HCT116 (cell line): ENCODE measurements around the gene OR11H6.

Source experiments
- CEBPB ChIP-seq: IDR thresholded peaks from 2 replicates; pipeline ENCODE4 v1.6.1; 2012; ENCODE audit warnings: low read depth
- EZH2 ChIP-seq: fragments of 200-600 bp; sonication (generic); IDR thresholded peaks from 2 replicates; pipeline ENCODE4 v1.6.1; 2017; ENCODE audit warnings: antibody characterized with exemption, mixed run types
- POLR2A ChIP-seq: IDR thresholded peaks from 2 replicates; pipeline ENCODE4 v1.7.0; 2011; ENCODE audit warnings: borderline replicate concordance; ENCODE audit not compliant: insufficient read depth, insufficient read length; ENCODE audit errors: extremely low read depth
- POLR2AphosphoS5 ChIP-seq: IDR thresholded peaks from 2 replicates; pipeline ENCODE4 v1.6.1; 2011; ENCODE audit warnings: mild to moderate bottlenecking, low read depth, low read length, moderate library complexity
- RAD21 ChIP-seq: IDR thresholded peaks from 2 replicates; pipeline ENCODE4 v1.6.1; 2012; ENCODE audit warnings: low read depth, mild to moderate bottlenecking
- SIN3A ChIP-seq: IDR thresholded peaks from 2 replicates; pipeline ENCODE4 v1.6.1; 2012; ENCODE audit warnings: low read depth
- SRF ChIP-seq: IDR thresholded peaks from 2 replicates; pipeline ENCODE4 v1.6.1; 2012; ENCODE audit warnings: low read depth
- YY1 ChIP-seq: IDR thresholded peaks from 2 replicates; pipeline ENCODE4 v1.6.1; 2011; ENCODE audit warnings: low read length, low read depth, moderate library complexity, mild to moderate bottlenecking; ENCODE audit not compliant: insufficient replicate concordance; ENCODE audit errors: extremely low read depth
- ZFX ChIP-seq: fragments of 450-650 bp; IDR thresholded peaks from 2 replicates; pipeline ENCODE4 v1.6.1; 2017
- TF ChIP-seq, protein P1 (sequence below), 3 experiments: fragments of 200-600 bp in 1 of 3; sonication (generic) in 1 of 3; IDR thresholded peaks in 2 of 3; conservative IDR thresholded peaks in 1 of 3; 2 replicates each; pipeline ENCODE4 v1.5.1; 2012 to 2017; ENCODE audit warnings: low read depth in 2 of 3, low read length in 2 of 3, antibody characterized with exemption in 1 of 3, borderline replicate concordance in 1 of 3, control low read depth in 1 of 3, mild to moderate bottlenecking in 1 of 3, mixed read lengths in 1 of 3, mixed run types in 1 of 3, moderate library complexity in 1 of 3; ENCODE audit not compliant: insufficient read depth in 1 of 3
- TF ChIP-seq, protein P2 (sequence below): IDR thresholded peaks from 2 replicates; pipeline ENCODE4 v1.6.1; 2012; ENCODE audit warnings: low read depth
- TF ChIP-seq, protein P3 (sequence below): IDR thresholded peaks from 2 replicates; pipeline ENCODE4 v1.6.1; 2012
- TF ChIP-seq, protein P4 (sequence below): IDR thresholded peaks from 2 replicates; pipeline ENCODE4 v1.6.1; 2012

DNA sequence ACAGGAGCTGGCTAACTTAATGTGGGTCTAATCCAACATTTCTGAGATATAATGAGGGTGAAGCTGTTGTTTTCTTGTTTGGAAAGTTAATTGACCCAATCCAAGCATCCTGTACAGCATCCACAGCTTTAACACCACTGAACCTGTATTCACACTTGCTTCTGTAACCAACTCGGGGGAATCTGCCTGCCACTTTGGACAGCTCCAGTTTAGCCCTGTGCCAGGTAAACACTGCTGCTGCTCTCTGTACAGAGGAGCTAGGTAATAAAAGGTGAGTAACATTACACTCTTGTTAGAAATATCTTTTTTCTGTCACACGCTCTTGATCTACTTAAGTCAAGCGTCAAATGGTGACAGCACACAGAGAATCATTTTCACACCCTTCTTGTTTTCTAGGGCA, 32.1 kb upstream of the OR11H6 start:
- no peak for TF ChIP-seq POLR2A
- TF ChIP-seq, protein P1, sequence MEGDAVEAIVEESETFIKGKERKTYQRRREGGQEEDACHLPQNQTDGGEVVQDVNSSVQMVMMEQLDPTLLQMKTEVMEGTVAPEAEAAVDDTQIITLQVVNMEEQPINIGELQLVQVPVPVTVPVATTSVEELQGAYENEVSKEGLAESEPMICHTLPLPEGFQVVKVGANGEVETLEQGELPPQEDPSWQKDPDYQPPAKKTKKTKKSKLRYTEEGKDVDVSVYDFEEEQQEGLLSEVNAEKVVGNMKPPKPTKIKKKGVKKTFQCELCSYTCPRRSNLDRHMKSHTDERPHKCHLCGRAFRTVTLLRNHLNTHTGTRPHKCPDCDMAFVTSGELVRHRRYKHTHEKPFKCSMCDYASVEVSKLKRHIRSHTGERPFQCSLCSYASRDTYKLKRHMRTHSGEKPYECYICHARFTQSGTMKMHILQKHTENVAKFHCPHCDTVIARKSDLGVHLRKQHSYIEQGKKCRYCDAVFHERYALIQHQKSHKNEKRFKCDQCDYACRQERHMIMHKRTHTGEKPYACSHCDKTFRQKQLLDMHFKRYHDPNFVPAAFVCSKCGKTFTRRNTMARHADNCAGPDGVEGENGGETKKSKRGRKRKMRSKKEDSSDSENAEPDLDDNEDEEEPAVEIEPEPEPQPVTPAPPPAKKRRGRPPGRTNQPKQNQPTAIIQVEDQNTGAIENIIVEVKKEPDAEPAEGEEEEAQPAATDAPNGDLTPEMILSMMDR (IDR thresholded peaks at IDR 0.05 in 2 of 3, conservative IDR thresholded peaks at IDR 0.05 in 1 of 3; ENCODE audit: borderline replicate concordance in 1 of 3, insufficient read depth in 1 of 3, low read depth in 2 of 3, low read length in 2 of 3) = no peak
- TF ChIP-seq SIN3A = no peak
- TF ChIP-seq, protein P2, sequence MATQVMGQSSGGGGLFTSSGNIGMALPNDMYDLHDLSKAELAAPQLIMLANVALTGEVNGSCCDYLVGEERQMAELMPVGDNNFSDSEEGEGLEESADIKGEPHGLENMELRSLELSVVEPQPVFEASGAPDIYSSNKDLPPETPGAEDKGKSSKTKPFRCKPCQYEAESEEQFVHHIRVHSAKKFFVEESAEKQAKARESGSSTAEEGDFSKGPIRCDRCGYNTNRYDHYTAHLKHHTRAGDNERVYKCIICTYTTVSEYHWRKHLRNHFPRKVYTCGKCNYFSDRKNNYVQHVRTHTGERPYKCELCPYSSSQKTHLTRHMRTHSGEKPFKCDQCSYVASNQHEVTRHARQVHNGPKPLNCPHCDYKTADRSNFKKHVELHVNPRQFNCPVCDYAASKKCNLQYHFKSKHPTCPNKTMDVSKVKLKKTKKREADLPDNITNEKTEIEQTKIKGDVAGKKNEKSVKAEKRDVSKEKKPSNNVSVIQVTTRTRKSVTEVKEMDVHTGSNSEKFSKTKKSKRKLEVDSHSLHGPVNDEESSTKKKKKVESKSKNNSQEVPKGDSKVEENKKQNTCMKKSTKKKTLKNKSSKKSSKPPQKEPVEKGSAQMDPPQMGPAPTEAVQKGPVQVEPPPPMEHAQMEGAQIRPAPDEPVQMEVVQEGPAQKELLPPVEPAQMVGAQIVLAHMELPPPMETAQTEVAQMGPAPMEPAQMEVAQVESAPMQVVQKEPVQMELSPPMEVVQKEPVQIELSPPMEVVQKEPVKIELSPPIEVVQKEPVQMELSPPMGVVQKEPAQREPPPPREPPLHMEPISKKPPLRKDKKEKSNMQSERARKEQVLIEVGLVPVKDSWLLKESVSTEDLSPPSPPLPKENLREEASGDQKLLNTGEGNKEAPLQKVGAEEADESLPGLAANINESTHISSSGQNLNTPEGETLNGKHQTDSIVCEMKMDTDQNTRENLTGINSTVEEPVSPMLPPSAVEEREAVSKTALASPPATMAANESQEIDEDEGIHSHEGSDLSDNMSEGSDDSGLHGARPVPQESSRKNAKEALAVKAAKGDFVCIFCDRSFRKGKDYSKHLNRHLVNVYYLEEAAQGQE = no peak
- TF ChIP-seq ZFX = no peak
- TF ChIP-seq RAD21 = no peak
- TF ChIP-seq, protein P3, sequence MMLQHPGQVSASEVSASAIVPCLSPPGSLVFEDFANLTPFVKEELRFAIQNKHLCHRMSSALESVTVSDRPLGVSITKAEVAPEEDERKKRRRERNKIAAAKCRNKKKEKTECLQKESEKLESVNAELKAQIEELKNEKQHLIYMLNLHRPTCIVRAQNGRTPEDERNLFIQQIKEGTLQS = no peak
- no peak for TF ChIP-seq SRF
- TF ChIP-seq YY1 = no peak
- no peak for TF ChIP-seq CEBPB
- TF ChIP-seq EZH2 = no peak
- TF ChIP-seq, protein P4, sequence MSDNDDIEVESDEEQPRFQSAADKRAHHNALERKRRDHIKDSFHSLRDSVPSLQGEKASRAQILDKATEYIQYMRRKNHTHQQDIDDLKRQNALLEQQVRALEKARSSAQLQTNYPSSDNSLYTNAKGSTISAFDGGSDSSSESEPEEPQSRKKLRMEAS = no peak
- no peak for TF ChIP-seq POLR2AphosphoS5
